NK-92 (cell line): ENCODE results near the gene P2RX3.
"Not testable (repeated sequence)": the region's sequence is repeated elsewhere in the genome, so short reads cannot be mapped to it uniquely, and the experiment has no call there.

ENCODE experiments used
- DNase-seq: peaks from one replicate; lab custom pipeline; 2025; ENCODE audit not compliant: unreplicated experiment; lab: John Stamatoyannopoulos, UW

Gene P2RX3

DNA sequence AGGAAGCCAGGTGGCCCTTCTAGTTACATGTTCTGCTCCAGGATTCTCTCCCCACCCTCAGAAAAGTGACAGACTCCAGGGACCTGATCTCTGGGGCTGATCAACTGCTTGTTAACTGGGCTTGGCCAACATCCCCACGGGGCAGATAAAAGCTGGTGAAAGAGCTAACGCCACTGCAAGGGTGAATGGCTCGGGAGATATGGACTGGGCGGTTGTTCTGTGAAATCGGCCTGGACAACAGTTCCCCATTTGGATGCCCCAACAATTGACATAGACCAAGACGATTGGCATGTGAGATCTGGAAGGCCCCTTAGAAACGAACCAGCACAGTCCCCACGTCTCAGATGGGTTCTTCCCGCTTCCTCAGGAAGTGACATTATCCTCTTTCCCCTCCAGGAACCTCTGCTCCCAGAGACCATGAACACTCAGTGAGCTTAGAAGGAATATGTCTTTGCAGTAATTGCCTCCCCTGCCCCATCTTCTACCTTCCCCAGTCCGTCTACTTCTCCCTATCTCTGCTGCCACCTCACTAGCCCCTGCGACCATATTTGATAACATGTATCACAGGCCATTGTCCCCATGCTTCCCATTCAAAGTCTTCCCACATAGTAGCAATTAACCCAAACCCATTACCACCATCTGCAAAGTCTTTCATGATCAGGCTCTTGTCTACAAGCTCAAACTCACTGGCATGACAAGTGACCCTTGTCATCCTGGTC lies 57.9 kb downstream of the P2RX3 start:
- DNase-seq = no peak

DNA sequence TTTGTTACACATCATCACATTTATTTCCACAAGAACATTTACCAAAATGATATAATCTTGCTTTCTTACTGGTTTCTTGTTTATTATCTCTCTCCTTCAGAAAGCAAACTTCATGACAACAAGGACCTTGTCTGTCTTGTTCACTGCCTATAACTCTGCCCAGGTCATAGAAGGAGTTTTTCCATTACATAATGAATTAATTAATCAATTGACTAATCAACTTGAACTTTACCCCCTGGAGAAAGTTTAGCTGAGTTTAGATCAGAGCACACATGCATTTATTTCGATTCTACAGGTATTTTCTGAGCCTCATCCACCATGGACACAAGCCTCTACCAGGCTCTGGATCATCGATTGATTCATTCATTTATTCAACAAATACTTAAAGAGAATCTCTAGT lies 58.6 kb downstream of the P2RX3 start:
- DNase-seq = no peak

DNA sequence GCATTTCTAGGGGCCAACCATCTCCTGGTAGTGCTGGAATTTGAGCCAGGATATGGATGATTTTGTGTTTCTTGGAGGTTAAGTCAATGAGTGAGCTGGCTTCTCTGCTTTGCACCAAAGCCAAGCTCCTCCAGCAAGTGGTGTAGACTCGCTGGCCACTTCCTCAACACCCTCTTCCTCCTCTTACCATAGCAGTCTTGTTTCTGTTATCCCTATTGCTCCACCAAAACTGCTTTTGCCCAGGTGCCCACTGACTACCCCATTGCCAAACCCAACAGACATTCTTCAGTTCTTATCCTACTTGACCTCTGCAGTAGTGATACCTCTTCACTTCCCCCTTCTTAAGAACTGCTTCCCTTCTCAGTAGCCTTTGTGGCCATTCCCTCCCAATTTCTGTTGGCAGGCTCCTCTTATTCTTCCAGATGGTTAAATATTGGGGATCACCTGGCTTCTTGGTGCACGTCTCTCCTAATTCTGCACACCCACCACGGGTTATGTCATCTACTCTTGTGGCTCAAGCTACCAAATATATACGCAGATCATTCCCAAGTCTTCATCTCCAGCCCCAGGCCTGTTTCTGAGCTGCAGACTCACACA lies 59.3 kb downstream of the P2RX3 start:
- DNase-seq = no peak

DNA sequence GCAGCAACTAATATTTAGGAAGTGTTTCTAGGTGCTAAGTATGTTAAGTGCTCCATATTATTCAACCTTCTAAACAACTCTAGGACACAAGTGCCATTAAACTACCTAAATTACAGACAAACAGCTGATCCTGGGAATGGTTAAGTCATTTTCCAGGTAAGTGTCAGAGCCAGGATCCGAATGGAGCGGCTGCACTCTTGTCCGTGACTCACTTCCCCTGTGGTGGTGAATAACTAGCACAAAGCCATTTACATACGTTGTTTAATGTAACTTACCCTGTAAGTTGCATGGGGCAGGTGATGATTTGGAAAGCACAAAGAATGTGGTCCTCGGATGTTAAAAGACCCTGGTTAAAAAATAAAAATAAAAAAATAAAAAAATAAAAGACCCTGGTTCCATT lies 61.1 kb downstream of the P2RX3 start:
- DNase-seq = no peak

DNA sequence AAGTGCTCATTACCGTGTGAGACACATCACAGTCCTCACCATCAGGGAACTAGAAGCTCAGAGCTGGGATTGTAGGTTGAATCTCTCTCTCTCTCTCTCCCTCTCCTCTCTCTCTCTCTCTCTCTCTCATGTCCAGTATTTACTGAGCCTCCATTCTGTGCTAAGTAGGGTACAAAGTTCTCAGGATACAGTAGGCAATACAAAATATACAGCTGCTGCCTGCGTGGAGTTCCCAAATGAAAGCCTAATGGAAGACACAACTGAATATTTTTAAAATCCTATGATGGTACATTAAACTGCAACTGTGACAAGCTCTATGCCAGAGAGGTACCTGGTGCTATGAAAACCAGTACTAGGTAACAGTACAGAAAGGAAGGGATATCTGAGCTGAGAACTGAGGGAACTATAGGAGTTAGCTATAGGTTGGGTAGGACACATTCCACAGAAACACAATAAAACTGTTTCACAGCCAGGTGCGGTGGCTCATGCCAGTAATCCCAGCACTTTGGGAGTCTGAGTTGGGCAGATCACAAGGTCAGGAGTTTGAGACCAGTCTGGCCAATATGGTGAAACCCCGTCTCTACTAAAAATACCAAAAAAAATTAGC lies 61.9 kb downstream of the P2RX3 start:
- DNase-seq = no peak

DNA sequence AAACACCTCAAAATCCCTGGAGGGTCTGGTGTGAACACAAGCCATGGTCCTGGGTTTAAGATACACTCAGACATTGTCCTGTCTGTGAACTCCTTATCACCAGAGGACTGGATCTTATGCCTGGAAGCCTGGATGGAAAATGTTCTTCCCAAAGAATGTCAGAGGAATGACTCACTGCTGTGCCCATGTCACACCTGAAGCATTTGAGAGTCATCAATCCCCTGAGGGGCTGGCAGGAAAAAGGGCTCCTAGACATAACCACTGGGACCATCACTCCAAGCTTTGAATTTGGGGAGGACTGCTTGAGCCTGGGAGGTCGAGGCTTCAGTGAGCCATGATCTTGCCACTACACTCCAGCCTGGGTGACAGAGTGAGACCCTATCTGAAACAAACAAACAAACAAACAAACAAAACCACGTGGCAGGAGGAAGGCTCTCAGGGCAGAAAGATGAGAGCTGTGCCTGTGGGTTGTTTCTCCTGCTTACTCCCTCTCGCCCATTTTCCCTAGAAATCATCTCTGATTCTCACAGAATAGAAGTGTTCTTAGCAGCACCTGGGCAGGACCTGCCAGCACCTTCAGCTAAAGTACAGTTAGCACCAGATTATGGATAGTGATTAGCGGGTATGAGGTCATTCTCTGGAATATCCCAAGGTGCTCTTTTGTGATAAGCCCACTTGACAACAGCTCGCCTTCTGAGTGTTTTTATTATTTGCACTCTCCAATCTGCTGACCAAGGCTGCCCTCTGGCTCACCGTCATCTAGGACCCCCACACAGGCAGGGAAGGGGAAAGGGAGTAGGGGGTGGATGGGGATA lies 64.2 kb downstream of the P2RX3 start:
- no peak for DNase-seq

DNA sequence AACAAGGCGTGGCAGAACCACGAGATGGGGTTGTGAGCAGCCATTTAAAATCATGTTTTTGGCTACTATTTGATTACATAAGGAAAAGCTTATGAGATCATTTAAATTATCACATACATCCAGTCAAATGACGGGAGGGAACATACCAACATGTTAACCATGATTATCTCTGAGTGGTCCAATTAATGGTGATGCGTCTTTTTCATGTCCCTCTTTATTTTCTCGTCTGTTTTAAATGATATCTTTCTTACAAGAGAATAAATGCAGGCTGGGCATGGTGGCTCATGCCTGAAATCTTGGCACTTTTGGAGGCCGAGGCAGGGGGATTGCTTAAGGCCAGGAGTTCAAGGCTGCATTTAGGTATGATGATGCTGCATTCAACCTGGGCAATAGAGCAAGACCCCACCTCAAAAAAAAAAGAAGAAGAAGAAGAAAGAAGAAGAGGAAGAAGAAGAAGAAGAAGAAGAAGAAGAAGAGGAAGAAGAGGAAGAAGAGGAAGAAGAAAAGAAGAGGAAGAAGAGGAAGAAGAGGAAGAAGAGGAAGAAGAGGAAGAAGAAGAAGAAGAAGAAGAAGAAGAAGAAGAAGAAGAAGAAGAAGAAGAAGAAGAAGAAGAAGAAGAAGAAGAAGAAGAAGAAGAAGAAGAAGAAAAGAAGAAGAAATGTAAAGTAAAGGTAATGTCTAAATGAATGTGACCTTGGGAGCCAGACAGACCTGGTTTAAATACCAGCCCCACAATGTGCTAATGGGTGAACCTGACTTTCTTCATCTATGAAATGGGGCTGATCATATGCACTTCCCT lies 65.0 kb downstream of the P2RX3 start:
- DNase-seq = not testable (repeated sequence)

DNA sequence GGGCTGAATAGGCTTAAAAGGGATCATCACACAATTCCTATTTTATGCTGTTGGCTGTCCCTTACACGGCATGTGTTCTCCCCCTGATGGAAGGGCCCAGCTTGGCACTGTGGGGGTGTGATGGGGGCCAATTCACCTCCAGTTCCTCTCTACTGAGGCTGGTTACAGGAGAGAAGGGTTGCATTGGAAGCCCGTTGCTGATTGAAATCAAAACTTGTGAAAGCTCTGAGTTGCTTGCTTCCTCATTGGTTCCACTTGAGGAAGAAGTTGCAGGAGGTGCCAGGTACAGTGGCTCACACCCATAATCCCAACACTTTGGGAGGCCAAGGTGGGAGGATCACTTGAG lies 65.6 kb downstream of the P2RX3 start:
- no peak for DNase-seq

DNA sequence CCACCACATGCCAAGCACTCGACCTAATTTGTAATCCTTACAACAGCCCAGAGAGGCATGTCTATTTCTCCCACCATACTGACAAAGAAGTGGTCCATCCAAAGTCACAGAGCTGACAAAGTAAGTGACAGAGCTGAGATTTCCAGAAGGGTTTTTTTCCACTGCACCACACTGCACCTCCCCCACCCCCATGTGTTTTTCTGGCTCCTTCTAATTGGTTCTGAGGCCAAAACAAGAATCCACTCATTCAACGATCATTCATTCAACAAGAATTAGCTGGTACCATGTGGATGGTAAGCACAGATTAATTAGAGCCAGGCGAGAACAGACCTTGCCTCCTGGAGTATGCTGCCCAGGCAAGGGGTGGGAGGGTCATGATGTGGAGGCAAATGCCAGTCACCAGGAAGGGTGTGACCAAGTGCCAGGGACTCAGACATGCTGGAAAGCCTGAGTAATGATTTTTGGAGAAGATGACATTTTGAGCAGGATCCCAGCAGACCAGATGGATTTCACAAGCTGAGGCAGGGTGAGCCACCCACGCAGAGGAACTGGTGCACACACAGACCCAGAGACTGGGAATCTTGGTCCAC lies 67.2 kb downstream of the P2RX3 start:
- DNase-seq = no peak

DNA sequence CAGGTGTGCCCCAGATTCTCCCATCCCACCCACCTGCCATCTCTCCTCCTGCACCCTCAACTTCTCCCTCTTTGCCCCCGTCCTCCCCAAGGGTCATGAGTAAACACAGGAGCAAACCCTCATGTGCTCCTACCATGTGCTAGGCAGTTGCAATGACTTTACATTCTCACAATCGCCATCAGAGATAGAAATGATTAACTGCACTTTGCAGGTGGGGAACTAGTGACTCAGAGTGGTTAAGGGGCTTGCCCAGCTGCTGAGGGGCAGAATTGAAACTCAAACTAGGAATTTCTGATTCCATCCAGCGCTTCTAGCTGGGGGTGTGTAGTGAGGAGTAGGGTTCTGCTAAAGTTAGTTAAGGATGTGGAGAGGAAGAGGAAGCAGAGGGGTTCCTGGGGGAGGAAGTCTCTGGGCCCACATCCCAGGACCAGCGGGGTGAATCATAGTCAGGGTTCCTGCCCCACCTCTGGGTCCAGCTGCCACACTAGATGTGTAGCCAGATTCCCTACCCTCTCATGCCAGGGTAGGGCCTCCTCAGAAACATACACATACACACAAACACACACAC lies 68.3 kb downstream of the P2RX3 start:
- DNase-seq = no peak

DNA sequence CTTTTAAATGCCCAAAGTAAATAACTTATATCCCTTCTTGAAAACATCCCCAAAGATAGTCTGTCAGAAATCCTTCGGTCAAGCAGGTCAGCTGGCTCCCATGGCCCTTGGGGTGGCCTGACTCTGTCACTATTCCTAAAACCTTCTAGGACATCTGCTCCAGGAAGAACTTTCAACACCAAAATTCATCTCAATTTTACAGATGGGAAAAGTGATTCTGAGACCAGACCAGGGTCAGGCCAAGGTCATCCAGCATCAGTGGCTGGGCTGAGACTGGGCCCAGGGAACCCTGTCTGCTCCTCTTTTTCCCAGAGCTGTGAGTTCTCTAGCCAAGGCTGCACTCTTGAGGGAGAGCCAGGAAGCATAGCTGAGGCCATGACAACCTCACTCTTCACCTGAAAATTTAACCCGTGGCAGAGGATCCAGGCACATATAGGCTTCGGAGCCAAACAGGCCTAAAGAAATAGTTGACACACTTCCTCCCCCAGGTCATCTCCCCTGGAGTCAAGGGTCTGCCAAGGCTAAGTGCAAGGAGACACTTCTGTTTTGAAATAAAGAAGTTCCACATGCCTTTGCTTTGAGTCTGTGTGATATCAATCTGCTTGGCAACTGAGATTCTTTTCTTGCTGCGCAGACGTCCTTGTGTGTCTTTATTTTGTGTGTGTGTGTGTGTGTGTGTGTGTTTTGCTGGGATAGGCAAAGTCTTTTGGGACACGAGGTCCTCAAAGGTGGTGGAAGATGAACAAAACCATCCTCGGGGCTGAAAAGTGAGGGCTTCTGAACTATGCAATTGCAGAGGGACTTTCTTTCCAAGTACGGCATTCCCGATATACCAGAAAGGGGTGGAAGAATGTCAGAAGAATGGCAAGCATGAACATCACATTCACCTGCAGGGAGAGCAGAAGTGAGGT lies 69.1 kb downstream of the P2RX3 start:
- no peak for DNase-seq

DNA sequence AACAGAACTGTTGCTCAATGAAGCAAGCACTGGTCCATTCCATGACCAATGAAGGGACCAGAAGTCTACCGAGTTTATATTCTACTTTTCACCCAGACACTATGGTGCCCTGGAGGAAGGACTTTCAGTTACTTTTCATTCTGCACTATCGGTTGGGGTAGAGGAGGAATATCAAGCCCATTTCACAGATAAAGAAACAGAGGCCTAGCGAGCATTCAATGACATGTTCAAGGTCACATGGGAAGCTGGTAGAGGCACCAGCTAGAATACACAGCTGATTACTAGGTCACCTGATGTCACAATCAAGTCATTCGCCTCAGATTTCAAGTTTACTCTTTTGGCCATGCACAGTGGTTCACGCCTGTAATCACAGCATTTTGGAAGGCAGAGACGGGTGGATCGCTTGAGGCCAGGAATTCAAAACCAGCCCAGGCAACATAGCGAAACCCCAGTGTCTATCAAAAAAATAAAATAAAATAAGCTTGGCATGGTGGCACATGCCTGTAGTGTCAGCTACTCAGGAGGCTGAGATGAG lies 69.9 kb downstream of the P2RX3 start:
- no peak for DNase-seq

DNA sequence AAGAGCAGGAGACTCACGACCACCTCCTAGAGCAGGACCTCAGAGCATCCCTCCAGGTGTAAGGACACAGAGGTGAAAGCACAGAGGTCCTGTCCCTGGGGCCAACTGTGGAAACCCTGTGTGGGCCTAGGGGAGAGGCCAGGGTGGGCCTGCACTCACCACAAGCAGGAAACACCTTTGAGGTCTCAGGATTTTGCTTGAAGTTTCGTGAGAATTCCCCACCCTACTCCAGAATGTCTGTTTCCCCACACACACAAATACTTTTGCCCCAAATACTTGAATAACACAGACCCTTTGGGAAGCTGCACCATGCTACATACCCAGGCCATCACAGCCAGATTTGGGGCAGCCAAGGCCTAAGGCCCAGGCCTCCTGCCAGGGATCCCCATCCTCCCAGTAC lies 70.6 kb downstream of the P2RX3 start:
- DNase-seq = no peak

DNA sequence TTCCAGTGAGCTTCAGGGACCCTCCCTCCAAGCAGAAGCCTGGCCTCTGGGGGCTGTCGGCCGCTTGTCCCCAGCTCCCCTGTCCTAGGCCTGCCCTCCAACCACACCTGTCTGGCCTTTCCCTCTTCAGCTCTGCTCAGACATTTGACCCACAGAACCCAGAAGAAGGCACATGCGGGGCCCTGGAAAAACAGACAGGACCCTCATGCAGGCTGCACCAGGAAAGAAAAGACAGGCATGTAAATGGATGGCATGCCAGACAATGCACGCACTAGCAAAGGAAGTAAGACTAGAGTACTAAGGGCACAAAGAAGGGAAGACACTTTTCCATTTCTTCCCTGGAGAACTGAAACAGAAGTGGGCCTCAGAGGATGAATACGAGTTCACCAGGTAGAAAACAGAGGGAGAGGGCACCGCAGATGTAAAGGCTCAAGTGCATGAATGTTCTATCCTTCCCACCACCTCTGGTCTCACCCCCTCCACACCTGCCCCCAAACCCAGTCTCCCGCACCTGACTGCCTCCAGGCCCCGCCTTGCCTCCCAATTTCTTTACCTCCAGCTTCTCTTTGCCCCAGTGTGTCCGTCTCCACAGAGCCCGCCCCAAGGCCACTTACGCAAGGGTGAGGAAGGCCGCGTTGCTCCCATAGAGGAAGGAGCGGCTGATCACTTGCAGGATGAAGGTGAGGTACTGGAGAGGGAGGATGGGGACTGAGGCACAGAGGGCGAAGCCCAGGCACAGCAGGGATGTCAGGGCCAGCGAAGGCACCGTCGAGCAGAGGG lies 71.4 kb downstream of the P2RX3 start:
- DNase-seq = no peak

DNA sequence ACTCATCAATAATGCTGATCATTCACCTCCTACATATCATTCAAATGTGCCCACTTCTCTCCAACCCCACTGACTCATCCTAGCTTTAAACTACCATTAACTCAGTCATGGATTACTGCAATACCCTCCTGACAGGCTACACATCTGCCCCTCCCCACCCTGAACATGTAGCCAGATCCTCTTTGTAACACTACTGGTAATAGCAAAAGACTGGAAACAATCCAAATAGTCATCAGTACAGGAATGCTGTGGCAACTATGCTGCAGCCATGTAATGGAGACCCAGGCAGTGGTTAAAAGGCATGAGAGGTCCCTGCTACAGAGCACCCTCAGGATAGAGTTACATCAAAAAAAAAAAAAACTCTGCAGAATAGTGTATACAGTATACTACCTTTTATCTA lies 72.1 kb downstream of the P2RX3 start:
- no peak for DNase-seq

DNA sequence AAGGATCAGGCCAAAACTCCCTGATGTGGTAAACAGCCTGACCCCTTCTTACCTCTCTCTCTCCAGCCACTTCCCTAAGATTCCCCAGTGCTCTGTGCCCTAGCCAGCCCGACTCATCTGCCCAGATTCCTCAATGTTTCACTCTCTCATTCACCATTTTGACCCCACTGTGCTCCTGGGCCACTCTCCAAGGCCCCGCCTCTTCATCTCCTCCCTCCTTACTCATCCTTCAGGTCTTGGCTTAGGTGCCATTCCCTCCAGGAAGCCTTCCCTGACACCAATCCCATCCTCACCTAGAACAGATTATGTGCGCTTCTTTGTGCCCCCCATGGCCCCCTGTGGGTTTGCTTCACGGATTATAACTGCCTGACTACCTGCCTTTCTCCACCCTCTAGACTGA lies 75.5 kb downstream of the P2RX3 start:
- no peak for DNase-seq

DNA sequence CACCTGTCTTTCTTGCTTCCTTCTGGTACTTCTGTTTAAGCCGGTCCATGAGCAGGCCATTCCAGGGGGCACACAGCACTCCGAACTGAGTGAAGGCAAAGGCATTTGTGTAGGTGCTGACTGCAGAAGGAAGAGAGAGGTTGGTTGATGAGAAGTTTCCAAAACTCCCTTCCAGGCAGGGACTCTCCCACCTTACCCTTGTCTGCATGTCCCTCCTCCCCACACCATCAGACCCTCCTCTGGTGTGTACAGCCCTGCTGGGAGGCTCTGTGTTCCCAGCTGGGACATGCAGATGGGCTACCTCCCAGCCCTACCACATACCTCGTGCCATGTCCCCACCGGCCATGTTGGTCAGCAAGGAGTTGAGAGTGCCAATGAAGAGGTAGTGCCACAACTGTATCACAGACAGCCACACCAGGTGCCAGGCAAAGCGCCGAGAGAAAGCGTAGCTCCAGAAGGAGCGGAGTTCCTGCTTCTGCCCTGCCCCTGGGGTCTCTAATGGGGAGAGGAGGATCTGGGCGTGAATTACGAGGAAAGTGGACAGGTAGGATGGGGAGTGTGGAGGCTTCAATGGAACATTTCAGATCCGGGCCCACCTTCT lies 76.6 kb downstream of the P2RX3 start:
- no peak for DNase-seq

DNA sequence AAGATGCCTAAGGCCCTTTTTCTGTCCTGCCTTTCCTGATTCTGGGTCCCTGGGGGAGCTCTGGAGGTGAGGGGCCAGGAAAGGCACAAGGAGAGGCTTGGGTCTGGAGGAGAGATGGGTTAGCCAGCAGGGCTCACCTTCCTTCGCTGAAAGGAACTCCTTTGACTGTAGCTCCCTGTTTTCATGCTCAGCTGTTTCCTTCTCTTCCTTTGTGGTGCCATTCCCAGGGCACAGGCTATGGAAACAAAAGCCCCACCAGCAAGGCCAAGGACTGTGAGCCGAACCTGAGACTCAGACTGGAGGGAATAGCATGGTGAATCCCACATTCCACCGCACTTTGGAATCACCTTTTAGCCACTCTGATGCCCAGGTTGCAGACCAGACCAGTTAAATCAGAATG lies 78.3 kb downstream of the P2RX3 start:
- DNase-seq = no peak
